Measurements from ENCODE around the gene MRPS33. TPM values are rescaled to one million over a fixed set of nuclear protein-coding genes. Genes with fewer than 3 reads are reported as not detected.

The MRPS33 gene
- total RNA-seq (10 to 100 TPM; 15.0 to 17.0 TPM), polyA plus RNA-seq (10 to 100 TPM; 56.3 to 82.3 TPM)

GRCh38 chr7:141014524-141015395 is at the start of gene MRPS33:
Gene MRPS33, minus strand, starts transcription at chr7:141014952. Its CDS starts 4,319 bp downstream, at chr7:141010633.
- TF ChIP-seq HNF4G (IDR thresholded peaks at IDR 0.05) (no peak), ATF3 (IDR thresholded peaks at IDR 0.05) (peak; percentile 46), MAX (IDR thresholded peaks at IDR 0.05) (peak; percentile 73), RAD21 (IDR thresholded peaks at IDR 0.05) (peak; percentile 59 to 69), JUND (IDR thresholded peaks at IDR 0.05) (no peak), SP1 (IDR thresholded peaks at IDR 0.05) (peak; percentile 81), FOXA1 (IDR thresholded peaks at IDR 0.05) (no peak), REST (IDR thresholded peaks at IDR 0.05) (peak; percentile 87), EGR1 (IDR thresholded peaks at IDR 0.05; ENCODE audit: low read depth in 2 of 2) (peak; percentile 57 to 73), RXRA (IDR thresholded peaks at IDR 0.05) (peak; percentile 68 to 82), FOXA2 (IDR thresholded peaks at IDR 0.05) (no peak), NR2F2 (IDR thresholded peaks at IDR 0.05) (peak; percentile 95), CTCF (IDR thresholded peaks at IDR 0.05; ENCODE audit: low read depth, low read length, missing input control) (no peak), HNF4A (conservative IDR thresholded peaks at IDR 0.05) (peak; percentile 38 to 62), GABPA (IDR thresholded peaks at IDR 0.05 in 1 of 2, conservative IDR thresholded peaks at IDR 0.05 in 1 of 2) (peak; percentile 63 to 95), YY1 (IDR thresholded peaks at IDR 0.05) (peak; percentile 94), TAF1 (conservative IDR thresholded peaks at IDR 0.05) (peak; percentile 69), ZBTB33 (IDR thresholded peaks at IDR 0.05) (peak; percentile 46)
- H3K4me1 ChIP-seq (ENCODE audit: control insufficient read depth in 4 of 4, insufficient read depth in 4 of 4, low read length in 3 of 4) = peaks cover 2 to 23% (median 17%) of the 10 kb centered on the region in 4 donors
- peak within 1 kb of the TSS; percentile 85 to 97 for H3K27ac ChIP-seq (ENCODE audit: low read depth in 1 of 2, low read length in 2 of 2)
- peaks cover 0 to 6% (median 0%) of the 10 kb centered on the region in 4 donors for H3K27me3 ChIP-seq (ENCODE audit: control insufficient read depth in 4 of 4, insufficient read depth in 4 of 4, low read length in 3 of 4)
- under 1% methylated on average over 47 of the region's 47 CpGs for WGBS
- peaks cover 0 to 2% (median 0%) of the 10 kb centered on the region in 4 donors for H3K36me3 ChIP-seq (ENCODE audit: control insufficient read depth in 4 of 4, insufficient read depth in 3 of 4, low read depth in 1 of 4, low read length in 3 of 4)
- peak within 1 kb of the TSS; percentile 71 to 83 for H3K9ac ChIP-seq (ENCODE audit: low read depth in 1 of 2, low read length in 2 of 2)
- H3K4me3 ChIP-seq (ENCODE audit: low read depth in 1 of 3, low read length in 3 of 3) = peak within 1 kb of the TSS; percentile 38 to 98 (median 81)
- DNase-seq (ENCODE audit: low spot score) = peak; percentile 89
- H3K9me3 ChIP-seq (ENCODE audit: control insufficient read depth in 4 of 4, low read length in 3 of 4) = no peaks in the 10 kb centered on the region

Measured in liver (tissue), 9 donors.